Stimulated activated CD4-positive, alpha-beta T cell treated with anti-CD3 and anti-CD28 coated beads, Interleukin-4, amount 100 ng/mL, for 1 hour (primary cell): ENCODE data around the gene RNF44.
"Not testable (repeated sequence)": the region's sequence is repeated elsewhere in the genome, so short reads cannot be mapped to it uniquely, and the experiment has no call there.

Source experiments
- DNase-seq: peaks from one replicate; pipeline ENCODE4 v3.0.0-alpha.2; 2020

Gene RNF44

DNA sequence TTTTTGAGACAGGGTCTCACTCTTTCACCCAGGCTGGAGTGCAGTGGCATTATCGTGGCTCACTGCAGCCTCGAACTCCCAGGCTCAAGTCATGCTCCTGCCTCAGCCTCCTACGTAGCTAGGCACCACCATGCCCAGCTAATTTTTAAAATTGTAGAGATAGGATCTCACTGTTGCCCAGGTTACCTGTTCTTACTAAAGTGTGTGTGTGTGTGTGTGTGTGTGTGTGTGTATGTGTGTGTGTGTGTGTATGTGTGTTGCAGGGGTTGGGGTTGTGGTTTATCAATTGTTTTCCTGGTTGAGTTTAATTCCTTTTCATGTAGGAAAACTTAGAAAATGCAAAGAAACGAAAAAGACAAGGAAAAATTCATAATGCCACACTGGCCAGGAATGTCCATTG, 21.8 kb downstream of the RNF44 start:
- no peak for DNase-seq

DNA sequence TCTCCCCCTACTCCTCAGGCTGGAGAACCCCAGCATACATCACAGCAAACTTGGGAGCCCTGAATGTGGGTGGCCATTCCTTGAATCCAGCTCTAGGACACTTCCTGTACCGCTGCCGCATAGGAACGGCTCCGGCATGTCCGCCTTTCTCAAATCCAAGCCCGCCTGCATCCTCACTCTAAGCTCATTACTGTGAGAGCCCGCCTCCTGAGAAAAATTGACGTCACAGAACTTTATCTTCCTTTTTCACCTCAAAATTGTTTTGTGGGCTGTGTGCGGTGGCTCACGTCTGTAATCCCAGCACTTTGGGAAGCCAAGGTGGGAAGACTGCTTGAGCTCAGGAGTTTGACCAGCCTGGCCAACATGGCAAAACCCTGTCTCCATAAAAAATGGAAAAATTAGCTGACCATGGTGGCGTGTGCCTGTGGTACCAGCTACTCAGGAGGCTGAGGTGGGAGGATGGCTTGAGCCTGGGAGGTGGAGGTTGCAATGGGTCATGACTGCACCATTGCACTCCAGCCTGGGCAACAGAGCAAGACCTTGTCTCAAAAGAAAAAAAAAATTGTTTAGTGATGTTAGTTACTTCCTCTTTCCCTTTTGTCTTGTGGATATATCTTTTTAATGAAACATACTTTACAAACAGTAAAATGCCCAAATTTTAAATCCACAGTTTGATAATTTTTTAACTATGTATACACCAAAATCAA, 22.8 kb downstream of the RNF44 start:
- DNase-seq, result no peak

DNA sequence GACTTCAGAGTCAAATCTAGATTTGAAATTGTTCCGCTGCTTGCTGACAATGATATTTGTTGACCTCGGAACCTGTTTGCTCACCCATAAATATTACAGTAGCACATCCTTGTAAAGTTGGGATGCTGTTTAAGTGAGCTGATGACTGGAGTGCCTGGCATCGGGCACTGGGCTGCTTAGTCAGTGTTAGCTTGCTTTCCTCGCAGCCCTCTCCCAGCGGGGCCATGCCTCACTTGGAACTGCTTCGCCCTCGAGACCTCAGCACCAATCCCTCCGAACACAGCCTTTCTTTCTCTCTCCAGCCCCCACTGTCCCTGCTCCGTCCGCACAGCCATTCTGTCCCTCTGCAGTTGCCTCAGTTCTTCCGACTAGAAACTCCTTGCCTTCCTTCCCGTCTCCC, 23.4 kb downstream of the RNF44 start:
- DNase-seq, result no peak

DNA sequence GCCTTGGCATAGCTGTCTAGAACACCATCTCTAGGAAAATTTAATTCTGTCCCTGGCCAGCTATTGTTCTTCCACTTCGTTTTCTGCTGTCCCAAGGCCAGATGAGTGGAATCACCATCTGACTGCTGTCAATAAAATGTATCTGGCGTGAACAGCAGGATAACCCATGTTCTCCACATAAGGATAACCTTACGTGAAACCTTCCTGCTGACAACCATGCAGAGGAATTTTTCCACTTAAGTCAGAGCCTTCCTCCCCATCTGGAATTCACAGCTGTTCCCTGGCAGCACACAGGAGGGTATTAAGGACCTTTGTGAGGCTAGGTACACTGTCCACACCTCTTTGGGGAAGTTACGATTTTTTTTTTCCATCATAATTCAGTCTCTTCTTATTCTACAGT, 28.6 kb downstream of the RNF44 start:
- no peak for DNase-seq

DNA sequence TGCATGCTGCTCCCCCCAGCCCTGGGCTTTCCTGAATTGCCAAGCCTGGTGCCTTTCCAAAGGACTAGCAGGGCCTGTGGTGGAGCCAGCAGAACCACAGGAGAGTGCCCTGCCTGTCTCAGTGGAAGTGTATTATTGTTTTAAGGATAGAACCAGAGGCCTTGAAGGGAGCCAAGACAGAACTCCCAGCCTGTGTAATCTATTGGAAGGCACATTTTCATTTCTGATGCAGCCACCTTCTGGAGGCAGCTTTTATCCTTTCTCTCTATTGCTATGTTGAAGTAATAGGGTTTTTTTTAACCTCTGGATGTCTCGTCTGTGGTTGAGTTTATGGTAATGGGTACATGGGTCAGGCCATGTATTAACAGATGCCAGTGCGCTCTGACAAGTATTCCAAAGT, 29.3 kb downstream of the RNF44 start:
- no peak for DNase-seq

DNA sequence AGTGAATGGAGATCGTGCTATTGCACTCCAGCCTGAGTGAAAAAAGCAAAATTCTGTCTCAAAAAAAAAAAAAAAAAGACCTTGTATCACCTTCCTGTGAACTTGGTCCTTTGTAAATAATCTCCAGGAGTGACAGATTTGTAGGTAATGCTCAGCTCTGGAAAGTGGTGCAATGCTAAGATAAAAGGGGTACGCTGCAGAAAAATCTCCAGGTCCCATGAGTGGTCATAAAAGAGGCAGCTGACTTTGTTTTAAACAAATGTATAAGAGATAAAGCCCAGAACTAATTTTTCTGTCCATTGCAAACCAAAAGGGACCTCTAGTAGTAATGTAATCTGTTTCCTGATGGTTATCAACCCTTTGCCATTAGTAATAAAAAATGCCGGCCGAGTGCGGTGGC, 33.7 kb downstream of the RNF44 start:
- no peak for DNase-seq

DNA sequence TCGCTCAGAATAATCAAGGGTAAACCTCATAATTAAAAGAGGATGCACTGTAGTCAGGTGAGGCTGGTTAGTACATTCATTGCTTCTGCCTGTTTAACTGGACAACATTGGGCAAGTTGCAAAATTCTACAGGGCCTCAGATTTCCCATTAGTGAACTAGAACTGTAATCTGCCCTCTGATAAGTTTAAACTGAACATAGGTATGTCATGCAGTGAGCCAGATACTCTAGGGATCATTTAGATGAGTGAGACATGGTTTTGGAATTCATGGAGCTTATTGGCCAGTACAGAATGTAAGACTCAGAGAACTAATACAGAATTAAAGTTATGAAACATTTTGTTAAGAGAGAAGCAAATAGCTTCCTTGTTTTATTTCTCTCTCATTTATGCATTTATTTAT, 35.9 kb downstream of the RNF44 start:
- DNase-seq, result no peak

DNA sequence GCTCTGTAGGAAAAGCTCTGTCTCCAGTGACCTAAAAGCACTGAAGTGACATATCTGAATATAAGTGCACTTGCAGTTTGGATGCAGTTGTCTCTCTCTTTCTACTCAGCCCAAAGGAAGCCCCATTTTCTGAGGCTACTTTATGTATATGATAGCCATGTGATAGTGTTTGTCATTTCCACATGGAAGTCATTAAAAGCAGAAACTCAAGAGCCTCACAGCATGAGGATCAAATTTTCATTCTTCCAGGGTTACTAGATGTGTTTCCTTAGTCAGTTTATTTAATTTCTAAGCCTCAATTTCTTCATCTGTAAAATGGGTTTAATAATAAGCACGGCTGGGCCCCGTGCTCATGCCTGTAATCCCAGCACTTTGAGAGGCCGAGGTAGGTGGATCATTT, 36.7 kb downstream of the RNF44 start:
- no peak for DNase-seq

DNA sequence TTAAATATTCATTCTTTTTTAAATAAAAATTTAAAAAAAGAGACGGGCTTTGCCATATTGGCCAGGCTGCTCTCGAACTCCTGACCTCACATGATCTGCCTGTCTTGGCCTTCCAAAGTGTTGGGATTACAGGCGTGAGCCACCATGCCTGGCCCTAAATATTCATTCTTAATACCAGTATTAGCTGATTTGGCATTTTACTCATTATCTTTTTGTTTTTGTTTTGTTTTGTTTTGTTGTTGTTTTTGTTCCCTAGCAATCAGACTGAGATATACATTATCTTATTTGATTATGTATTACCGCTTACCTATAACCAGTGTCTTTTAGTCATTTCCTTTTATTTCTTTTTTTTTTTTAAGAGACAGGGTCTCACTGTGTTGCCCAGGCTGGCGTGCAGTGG, 37.9 kb downstream of the RNF44 start:
- DNase-seq, result no peak

DNA sequence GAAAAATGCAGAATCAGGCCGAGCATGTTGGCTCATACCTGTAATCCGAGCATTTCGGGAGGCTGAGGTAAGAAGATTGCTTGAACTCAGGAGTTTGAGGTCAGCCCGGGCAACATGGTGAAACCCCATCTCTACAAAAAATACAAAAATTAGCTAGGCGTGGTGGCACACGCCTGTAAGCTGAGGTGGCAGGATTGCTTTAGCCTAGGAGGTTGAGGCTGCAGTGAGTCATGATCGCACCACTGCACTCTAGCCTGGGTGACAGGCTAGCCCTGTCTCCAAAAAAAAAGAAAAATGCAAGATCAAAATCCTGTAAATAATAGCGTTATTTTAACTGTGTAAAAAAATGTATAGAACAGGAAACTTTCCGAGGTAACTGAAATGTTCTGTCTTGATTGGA, 39.4 kb downstream of the RNF44 start:
- DNase-seq, result no peak

DNA sequence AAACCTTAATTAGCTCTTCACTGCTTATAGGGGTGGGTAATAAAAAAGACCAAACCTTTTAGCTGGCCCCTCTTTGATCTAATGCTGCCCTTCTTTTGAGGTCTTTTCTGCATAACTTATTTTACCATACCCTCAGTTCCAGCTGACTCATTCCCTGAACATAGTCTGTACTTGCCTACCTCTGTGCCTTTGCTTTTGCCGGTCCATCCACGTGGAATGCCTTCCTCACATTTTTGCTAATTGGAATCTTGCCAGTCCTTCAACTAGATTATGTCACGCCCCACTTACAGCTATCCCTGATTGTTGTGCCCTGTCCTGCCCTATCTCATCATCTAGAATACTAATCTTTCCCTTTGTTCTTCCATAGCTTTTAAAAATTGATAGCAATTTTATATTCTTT, 44.8 kb downstream of the RNF44 start:
- DNase-seq, result no peak

DNA sequence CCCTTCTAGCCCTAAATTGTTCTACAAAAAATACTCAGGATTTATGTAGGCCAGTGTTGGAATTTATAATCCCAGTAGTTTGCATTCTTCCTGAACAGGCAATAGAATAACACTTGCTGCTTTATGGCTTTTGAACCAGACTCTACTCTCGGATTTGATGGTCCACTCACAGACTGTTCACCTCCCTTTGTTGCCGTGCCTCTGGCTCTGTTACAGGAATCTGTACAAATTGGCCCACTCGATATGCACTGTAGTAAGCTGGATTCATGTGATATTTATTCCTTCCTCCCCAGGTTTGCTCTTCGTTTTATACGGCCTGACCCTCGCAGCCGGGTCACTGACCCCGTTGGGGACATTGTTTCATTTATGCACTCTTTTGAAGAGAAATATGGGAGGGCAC, 45.3 kb downstream of the RNF44 start:
- DNase-seq, result no peak

DNA sequence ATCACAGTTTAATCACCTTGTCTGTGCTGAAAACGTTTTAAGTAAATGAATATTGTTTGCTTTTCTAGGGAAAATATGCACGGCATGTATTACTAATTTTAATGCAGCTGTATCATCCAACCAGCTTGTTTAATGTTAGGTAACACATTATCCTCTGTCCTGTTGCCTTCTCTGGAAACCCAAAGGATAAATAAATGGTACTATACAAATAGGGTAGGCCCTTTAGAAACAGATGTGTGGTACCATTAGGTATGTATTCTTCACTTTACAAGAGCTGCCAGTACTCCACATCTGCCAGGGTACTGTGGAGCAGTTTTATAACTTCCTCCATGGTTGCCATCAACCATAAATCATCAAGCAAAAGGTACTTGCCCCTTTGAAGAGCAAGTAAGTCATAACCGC, 46.1 kb downstream of the RNF44 start:
- DNase-seq, result no peak

DNA sequence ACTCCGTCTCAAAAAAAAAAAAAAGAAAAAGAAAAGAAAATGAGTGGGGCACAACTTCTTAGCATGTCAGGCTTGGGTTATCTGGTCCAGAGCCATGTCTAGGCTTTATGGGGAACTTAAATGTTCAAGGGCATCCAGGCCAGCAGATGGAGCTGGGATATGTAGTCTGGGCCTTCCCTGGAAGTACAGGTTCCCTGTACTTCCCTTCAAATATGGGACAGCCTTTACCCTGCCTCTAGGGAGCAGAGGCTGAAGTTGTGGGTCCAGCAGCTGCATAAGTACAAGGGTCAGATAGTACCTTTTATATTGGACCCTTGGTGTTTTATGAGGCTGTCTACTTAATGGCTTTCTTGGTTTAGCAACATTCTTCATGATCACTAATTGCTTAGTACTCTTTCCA, 46.9 kb downstream of the RNF44 start:
- DNase-seq, result no peak

DNA sequence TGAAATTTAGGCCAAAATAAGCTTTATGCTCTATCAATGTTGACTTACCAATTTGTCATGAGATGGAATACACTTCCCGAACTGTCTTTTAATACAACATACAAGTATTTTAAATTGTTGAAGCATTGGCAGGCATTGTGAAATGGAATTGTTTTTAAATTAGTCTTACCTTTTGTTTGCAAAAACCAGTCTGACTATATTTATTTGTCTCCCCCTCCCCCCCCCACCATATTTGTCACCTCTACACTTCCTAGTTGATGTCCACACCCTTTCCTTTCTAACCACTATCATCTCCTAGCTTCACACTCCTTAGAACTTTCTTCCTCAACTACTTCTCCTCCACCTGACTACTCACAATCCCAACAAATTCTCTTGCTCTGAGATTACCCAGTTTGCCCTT, 48.1 kb downstream of the RNF44 start:
- DNase-seq, result no peak

DNA sequence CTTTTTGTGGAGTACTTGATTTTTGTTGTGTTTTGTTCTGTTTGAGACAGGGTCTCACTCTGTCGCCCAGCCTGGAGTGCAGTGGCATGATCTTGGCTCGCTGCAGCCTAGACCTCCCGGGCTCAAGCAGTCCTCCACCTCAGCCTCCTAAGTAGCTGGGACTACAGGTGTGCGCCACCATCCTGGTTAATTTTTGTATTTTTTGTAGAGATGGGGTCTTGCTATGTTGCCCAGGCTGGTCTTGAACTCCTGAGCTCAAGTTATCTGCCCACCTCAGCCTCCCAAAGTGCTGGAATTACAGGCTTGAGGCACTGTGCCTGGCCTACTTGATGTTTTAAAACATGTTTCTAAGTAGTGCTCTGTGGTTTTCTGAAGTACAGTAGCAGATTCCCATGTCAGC, 50.0 kb downstream of the RNF44 start:
- DNase-seq, result not testable (repeated sequence)

DNA sequence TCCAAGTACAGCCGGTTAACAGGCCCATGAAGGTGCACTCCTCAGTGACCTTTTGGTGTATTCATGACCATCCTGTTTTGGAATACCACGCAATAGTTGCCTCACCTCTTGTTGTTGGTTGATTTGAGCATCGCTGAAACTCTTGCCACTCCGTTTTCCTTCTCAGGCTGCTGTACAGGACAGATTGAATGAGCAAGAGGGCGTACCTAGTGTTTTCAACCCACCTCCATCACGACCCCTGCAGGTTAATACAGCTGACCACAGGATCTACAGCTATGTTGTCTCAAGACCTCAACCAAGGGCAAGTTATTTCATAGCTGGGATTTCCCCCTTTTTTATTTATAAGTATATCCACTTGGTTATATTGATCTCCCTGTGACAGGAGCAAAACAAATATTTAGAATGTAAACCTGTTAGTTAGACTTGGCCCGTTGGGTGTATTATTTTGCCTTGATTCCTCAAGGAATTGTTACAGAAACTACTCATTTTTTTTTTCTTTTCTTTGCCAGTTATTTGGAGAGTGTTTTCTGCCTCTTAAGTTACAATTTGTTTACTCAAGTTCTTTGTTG, 50.9 kb downstream of the RNF44 start:
- no peak for DNase-seq

DNA sequence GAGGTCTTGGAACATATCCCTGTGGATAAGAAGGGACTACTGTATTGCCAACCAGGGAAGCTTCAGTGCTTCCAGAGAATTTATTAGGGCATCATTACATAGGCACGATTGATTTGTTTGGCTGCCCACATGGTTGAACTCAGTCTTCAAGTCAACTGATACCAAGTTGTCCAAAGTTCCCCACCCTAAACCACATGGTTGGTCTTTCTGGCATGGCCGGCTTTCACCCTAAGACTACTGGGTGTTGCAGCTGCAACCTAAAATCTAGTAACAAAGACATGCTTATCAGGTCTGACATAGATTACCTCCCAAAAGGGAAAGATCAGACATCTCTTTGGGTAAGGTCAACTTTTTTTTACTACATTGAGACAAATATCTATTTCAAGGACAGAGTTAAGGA, 52.0 kb downstream of the RNF44 start:
- DNase-seq, result no peak

DNA sequence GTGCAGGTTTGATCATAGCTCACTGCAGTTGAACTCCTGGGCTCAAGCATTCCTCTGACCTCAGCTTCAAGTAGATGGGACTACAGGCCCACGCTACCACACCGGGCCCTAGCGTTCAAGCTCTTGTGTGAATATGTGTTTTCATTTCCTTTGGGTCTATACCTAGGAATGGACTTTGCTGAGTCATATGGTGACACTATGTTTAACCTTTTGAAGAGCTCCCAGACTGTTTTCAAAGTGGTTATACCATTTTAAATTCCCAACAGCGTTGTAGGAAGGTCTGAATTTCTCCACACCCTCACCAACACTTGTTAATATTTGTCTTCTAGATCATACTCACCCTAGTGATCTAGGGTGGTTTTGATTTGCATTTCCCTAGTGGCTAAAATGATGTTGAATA, 55.5 kb downstream of the RNF44 start:
- DNase-seq, result no peak
